ENCODE measurements around the gene TRERF1.

GRCh38 chr6:42441697-42442081 is 10.0 kb downstream of the TRERF1 start:
- TF ChIP-seq POLR2A (IDR thresholded peaks at IDR 0.05; ENCODE audit: low read length) = no peak
- no peak for TF ChIP-seq GATA1 (IDR thresholded peaks at IDR 0.05; ENCODE audit: low read depth, low read length)
